ENCODE measurements around the gene USH1G. TPM values are rescaled to one million over a fixed set of nuclear protein-coding genes. Genes with fewer than 3 reads are reported as not detected.
A peak's percentile ranks its signal among the peaks of the same experiment; 100 is the strongest.

The USH1G gene
- total and polyA plus RNA-seq, 2 donors: 0.16 to 0.53 TPM

DNA sequence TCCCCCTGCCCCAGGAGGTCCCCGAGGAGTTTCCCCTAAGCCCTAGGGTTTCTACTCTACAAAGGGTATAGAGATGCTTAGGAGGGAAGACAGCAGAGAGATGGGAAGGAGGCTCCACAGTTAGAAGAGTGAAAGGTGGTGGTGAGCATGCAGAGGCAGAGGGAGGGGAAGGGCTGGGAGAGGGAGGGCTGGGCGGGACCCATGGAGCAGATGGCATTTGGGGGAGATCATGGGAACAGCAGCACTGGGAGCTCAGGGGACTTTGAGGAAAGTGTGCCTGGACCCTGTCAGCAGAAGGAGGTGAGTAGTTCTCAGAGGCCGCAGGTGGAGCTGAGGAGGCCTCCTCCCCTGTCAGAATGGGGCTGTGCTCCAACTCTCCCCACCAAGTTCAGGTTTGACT is 12.0 kb upstream of the USH1G start:
- Histone ChIP-seq H3K27ac (ENCODE audit: low read depth) (no peak overlapping the region), H3K4me3 (ENCODE audit: low read depth, low read length) (no peak overlapping the region), H3K4me1 (ENCODE audit: insufficient read depth) (no peaks in the 10 kb centered on the region), H3K36me3 (ENCODE audit: insufficient read depth) (no peaks in the 10 kb centered on the region)
- DNase-seq (ENCODE audit: extremely low spot score): no peak
- WGBS: 49% methylated on average over 3 of the region's 3 CpGs

DNA sequence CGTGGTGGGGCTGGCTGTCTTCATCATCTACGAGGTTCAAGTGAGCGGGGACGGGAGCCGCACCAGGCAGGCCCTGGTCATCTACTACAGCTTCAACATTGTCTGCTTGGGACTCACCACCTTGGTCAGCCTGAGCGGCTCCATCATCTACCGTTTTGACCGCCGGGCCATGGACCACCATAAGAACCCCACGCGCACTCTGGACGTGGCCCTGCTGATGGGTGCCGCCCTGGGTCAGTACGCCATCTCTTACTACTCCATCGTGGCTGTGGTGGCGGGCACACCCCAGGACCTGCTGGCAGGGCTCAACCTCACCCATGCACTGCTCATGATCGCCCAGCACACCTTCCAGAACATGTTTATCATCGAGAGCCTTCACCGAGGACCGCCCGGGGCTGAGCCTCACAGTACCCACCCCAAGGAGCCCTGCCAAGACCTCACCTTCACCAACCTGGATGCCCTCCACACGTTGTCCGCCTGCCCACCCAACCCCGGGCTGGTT is 7.5 kb upstream of the USH1G start:
- no peak for DNase-seq (ENCODE audit: extremely low spot score)
- no peaks in the 10 kb centered on the region for H3K36me3 ChIP-seq (ENCODE audit: insufficient read depth)
- H3K27ac ChIP-seq (ENCODE audit: low read depth): no peak overlapping the region
- no peak overlapping the region for H3K4me3 ChIP-seq (ENCODE audit: low read depth, low read length)
- 91% methylated on average over 24 of the region's 24 CpGs for WGBS
- H3K4me1 ChIP-seq (ENCODE audit: insufficient read depth): no peaks in the 10 kb centered on the region

DNA sequence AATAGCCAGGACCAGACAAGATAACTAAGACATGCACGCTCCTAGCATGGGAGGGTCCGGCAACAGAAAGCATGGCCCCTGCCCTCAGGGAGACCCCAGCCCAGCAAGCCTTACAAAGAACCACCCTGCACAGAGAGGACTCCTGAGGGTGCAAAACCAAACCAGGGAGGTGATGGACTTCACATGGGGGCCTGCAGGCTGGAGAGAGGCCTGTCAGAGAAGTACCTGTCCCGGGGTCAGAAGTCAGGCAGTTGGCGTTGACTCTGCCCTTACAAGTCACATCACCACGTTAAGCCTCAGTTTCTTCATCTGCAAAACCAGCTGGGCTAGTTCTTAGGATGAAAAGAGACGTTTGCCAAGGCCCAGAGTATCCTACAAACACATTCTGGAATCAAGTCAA is 5.7 kb upstream of the USH1G start:
- H3K27ac ChIP-seq (ENCODE audit: low read depth): no peak overlapping the region
- H3K4me3 ChIP-seq (ENCODE audit: low read depth, low read length): no peak overlapping the region
- no peak for DNase-seq (ENCODE audit: extremely low spot score)
- H3K36me3 ChIP-seq (ENCODE audit: insufficient read depth): no peaks in the 10 kb centered on the region
- H3K4me1 ChIP-seq (ENCODE audit: insufficient read depth): no peaks in the 10 kb centered on the region
- 71% methylated on average over 6 of the region's 6 CpGs for WGBS

DNA sequence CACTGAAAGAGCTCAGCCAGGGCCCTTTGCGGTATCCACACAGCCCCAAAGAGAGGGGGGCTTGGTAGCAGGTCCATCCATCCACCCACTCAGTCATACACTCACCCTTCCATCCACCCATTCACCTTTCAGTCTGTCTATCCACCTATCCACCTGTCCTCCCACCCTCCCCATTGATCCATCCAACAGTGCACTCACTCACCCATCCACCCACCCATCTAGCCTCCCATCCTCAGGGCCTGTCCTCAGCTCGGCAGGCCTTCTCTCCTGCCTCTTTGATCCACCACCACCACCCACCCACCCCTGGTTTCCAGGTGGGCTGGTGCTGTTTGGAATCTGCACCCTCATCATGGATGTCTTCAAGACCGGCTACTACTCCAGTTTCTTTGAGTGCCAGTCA is 2.2 kb upstream of the USH1G start:
- DNase-seq (ENCODE audit: extremely low spot score): no peak
- Histone ChIP-seq H3K36me3 (ENCODE audit: insufficient read depth) (no peaks in the 10 kb centered on the region), H3K27ac (ENCODE audit: low read depth) (no peak overlapping the region), H3K4me3 (ENCODE audit: low read depth, low read length) (no peak overlapping the region), H3K4me1 (ENCODE audit: insufficient read depth) (no peaks in the 10 kb centered on the region)
- WGBS: 77% methylated on average over 3 of the region's 3 CpGs

DNA sequence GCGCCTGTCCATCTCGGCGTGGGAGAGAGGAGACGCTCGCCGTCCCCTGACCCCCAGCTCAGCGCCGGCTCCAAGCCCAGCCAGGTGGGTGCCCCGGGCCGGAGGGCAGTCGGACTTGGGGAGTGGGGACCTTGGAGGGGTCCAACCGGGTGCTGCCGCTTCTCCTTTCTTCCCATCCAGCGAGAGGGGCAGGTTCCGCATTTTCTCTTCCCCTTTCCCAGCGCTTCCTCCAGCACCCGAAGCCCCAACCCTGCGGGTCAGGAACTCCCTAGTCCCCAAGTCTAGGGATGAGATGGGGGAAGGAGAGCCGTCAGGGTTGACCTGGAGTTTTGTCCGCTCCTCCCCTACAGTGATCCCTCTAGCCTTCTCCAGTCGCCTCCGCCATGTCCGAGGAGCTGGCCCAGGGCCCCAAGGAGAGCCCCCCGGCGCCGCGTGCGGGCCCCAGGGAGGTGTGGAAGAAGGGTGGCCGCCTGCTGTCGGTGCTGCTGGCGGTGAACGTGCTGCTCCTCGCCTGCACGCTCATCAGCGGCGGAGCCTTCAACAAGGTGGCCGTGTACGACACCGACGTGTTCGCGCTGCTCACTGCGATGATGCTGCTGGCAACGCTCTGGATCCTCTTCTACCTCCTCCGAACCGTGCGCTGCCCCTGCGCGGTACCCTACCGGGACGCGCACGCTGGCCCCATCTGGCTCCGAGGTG is 1.3 kb upstream of the USH1G start, which contains the start of gene OTOP2:
Gene OTOP2 (plus strand): TSS at position 24 of the 699 bp plus-strand sequence. CDS start 360 bp downstream, at position 384.
- Histone ChIP-seq H3K4me1 (ENCODE audit: insufficient read depth) (no peaks in the 10 kb centered on the region), H3K4me3 (ENCODE audit: low read depth, low read length) (peak within 1 kb of the TSS; percentile 28), H3K27ac (ENCODE audit: low read depth) (no peak within 1 kb of the TSS), H3K36me3 (ENCODE audit: insufficient read depth) (no peaks in the 10 kb centered on the region)
- WGBS: 2% methylated on average over 54 of the region's 54 CpGs
- no peak for DNase-seq (ENCODE audit: extremely low spot score)

DNA sequence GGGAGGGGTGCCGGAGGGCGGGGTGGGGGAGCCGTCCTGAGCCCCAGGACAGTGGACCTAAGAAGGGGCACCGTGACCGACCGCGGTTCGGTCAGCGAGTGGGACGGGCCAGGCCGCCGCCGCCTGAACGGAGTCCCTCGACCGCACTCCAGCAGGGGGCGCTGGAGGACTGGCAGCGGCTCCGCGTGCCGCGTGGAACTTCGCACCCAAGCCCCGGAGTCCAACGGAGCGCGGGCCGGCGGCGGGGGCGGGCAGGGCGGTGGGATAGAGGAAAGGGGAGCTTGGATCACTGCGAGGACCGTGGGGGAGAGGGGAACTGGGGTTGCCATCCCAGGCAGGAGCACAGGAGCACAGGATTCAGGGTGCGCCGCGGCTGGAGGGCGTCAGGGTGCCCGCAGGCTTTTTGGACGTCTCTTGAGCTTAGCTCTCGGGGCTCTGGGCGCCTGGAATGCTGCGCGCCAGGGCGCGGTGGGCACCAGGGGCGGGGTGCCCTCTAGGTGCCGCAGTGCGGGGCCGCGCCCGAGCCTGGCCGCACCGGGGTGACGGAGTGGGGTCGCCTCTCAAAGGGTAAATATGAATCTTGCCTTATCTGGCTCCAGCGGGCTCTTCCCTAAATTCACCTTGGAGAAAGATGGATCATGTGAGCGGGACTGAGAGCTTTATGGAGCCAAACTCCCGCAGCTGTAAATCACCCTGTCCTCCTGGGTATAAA is 639 bp upstream of the USH1G start:
- Histone ChIP-seq H3K4me3 (ENCODE audit: low read depth, low read length) (peak overlapping the region; percentile 28), H3K27ac (ENCODE audit: low read depth) (no peak overlapping the region), H3K4me1 (ENCODE audit: insufficient read depth) (no peaks in the 10 kb centered on the region), H3K36me3 (ENCODE audit: insufficient read depth) (no peaks in the 10 kb centered on the region)
- 2% methylated on average over 59 of the region's 59 CpGs for WGBS
- DNase-seq (ENCODE audit: extremely low spot score): no peak

DNA sequence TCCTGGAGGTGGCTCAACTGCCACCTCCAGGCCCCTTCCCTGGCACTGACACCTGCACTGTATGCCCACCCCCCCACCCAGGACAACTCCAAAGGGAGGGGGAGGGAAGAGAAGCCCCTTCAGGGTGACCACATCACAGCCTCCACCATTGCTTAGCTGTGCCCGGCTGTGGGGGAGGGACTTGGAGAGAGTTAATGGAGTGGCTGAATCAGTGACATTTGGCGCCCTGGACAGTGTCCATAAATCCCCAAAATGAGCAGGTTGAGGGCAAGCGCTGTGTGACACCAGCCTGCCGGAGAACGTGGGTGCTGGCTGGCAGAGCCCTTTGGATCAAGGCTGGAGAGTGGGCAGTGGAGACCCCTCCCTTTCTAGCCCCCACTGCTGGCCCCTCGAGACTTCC is 883 bp downstream of the USH1G start:
- H3K36me3 ChIP-seq (ENCODE audit: insufficient read depth): no peaks in the 10 kb centered on the region
- DNase-seq (ENCODE audit: extremely low spot score): no peak
- no peaks in the 10 kb centered on the region for H3K4me1 ChIP-seq (ENCODE audit: insufficient read depth)
- 48% methylated on average over 6 of the region's 6 CpGs for WGBS
- no peak overlapping the region for H3K4me3 ChIP-seq (ENCODE audit: low read depth, low read length)
- H3K27ac ChIP-seq (ENCODE audit: low read depth): no peak overlapping the region

DNA sequence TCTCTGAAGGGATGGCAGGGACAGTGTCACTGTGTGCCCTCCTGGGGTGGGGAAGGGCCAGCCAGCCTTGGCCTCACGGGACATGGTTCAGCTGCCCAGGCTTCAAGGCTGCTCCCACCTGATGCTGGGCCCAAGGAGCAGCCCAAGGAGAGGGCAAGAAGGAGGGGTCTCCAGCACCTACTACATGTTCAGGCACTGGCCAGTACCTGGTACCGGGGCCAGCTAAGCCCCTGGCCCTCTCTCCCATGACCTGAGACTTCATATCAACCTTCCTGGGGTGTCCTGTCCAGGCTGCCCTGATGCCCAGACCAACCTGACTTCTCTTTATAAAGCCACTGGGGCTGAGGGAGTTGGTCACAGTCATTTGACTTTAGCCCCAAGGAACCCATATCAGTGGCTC is 1.3 kb downstream of the USH1G start:
- 95% methylated on average over 2 of the region's 2 CpGs for WGBS
- no peak for DNase-seq (ENCODE audit: extremely low spot score)
- Histone ChIP-seq H3K27ac (ENCODE audit: low read depth) (no peak overlapping the region), H3K36me3 (ENCODE audit: insufficient read depth) (no peaks in the 10 kb centered on the region), H3K4me3 (ENCODE audit: low read depth, low read length) (no peak overlapping the region), H3K4me1 (ENCODE audit: insufficient read depth) (no peaks in the 10 kb centered on the region)

DNA sequence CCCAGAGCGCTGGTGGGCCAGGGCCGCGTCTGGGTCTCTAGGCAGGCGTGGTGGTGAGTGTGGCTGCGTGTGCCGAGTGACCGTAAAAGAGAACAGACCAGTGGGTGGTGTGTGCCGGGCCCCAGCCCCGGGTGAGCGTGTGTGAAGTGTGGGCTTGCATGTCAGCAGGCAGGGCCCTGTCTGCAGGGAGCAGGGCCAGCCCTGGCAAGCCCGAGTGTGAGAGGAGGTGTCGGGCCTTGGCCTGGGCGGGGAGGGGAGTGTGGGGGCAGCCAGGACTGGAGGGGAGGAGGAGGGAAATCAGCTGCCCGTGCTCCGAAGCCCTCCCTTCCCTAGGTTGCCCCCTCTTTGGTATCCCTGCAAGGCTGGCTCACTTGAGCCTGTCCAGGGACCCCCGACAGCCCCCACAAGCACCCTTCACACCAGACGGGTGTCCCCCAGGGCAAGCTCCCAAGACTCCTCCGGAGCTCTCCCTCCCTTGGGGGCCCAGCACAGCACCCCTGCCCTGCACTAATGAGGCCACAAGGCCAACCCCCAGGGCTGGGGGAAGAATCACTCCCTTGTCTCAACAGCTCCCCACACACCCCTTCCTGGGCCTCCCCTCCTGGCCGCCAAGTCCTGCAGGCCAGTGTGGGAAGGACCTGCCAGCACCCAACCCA is 1.9 kb downstream of the USH1G start:
- no peak for DNase-seq (ENCODE audit: extremely low spot score)
- no peak overlapping the region for H3K27ac ChIP-seq (ENCODE audit: low read depth)
- no peaks in the 10 kb centered on the region for H3K36me3 ChIP-seq (ENCODE audit: insufficient read depth)
- no peak overlapping the region for H3K4me3 ChIP-seq (ENCODE audit: low read depth, low read length)
- no peaks in the 10 kb centered on the region for H3K4me1 ChIP-seq (ENCODE audit: insufficient read depth)
- 41% methylated on average over 19 of the region's 19 CpGs for WGBS

DNA sequence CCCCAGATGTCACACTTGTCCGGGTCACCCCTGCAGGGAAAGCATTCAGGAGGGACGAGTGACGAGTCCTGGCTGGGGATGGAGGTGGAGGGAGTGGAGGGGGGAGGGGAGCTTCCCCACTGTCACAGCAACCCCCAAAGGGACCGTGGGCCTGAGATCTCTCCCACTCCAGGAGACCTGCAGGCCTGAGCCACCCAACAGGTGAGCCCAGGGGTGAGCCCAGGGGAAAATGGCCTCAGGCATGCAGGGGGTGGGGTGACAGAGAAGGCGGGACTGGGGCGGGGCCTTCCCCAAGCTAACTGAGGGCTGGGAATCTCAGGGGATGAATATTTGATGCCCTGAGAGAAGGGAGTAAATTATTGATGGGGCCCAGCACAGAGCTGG is 2.4 kb downstream of the USH1G start:
- 55% methylated on average over 6 of the region's 6 CpGs for WGBS
- no peaks in the 10 kb centered on the region for H3K4me1 ChIP-seq (ENCODE audit: insufficient read depth)
- no peak overlapping the region for H3K27ac ChIP-seq (ENCODE audit: low read depth)
- no peak overlapping the region for H3K4me3 ChIP-seq (ENCODE audit: low read depth, low read length)
- H3K36me3 ChIP-seq (ENCODE audit: insufficient read depth): no peaks in the 10 kb centered on the region
- no peak for DNase-seq (ENCODE audit: extremely low spot score)

DNA sequence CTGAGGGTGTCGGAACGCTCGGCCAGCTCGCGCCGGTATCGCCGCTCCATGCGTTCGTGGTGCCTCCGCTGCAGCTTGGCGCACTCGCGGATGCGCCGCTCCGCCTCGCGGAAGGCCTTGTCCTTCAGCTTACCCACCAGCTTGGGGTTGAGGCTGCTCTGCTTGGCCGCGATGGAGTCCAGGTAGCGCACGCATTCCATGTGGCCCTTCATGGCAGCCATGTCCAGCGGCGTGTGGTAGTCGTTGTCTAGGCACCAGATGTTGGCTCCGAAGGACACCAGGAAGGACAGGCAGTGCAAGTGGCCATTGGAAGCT is 2.8 kb downstream of the USH1G start:
- Histone ChIP-seq H3K27ac (ENCODE audit: low read depth) (no peak overlapping the region), H3K4me3 (ENCODE audit: low read depth, low read length) (no peak overlapping the region), H3K36me3 (ENCODE audit: insufficient read depth) (no peaks in the 10 kb centered on the region), H3K4me1 (ENCODE audit: insufficient read depth) (no peaks in the 10 kb centered on the region)
- WGBS: 77% methylated on average over 27 of the region's 27 CpGs
- no peak for DNase-seq (ENCODE audit: extremely low spot score)

DNA sequence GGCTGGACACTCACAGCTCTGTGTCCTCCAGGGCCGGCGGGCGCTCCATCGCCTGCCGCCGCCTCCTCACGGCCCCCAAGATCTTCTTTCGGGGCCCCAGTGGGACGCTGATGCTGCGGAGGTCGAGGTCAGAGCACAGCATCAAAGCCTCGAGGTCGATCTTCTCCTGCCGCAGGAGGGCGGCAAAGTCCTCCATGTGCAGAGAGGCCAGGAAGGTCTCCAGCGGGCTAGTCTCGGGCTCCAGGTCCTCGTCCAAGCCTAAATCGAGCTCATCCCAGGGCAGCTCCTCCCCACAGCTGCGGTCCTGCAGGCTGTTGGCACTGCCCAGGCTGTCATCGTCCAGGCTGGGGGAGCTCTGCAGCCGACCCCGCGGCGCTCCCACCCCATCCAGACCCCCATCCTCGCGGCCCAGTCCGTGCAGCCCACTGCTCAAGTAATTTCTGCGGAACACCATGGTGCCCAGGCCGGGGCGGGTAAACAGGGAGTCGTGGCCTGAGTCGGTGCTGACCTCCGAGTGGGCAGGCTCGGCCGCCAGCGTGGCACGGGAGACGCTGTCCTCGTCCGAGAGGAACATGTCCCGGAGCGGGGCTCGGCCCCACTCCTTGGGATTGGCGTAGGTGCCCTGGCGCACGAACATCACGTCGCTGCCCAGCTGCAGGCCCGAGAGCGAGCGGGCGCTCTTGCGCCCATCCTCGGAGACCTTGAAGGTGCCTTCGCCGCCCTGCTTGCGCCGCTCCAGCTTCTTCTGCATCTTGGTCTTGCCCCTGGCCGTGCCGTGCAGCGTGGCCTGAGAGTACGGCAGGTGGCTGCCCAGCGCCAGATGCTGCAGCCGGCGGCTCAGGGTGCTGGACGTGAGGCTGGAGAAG is 3.4 kb downstream of the USH1G start:
- 73% methylated on average over 67 of the region's 67 CpGs for WGBS
- H3K4me1 ChIP-seq (ENCODE audit: insufficient read depth): no peaks in the 10 kb centered on the region

DNA sequence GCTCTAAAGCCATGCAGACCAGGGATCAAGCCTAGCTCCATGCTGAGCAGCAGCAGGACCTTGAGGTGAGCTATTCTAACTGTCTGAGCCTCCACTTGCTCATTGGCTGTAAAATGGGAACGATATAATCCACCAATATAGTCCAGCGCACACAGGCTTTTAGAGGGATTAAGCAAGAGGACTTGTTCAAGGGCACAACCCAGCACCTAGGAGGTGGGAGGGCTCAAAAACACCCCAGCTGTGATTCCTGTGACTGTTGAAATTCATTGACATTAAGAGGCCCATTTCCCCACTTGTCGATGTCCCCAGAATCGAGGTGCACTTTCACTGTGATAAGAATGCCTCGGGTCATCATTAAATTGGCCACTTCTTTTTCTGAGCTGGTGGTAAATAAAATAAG is 4.1 kb downstream of the USH1G start:
- Histone ChIP-seq H3K4me1 (ENCODE audit: insufficient read depth) (no peaks in the 10 kb centered on the region), H3K36me3 (ENCODE audit: insufficient read depth) (no peaks in the 10 kb centered on the region), H3K4me3 (ENCODE audit: low read depth, low read length) (no peak overlapping the region), H3K27ac (ENCODE audit: low read depth) (no peak overlapping the region)
- DNase-seq (ENCODE audit: extremely low spot score): no peak
- WGBS: 82% methylated on average over 5 of the region's 5 CpGs

More for the DNA sequence above, 3.4 kb downstream of the USH1G start:
- Histone ChIP-seq H3K27ac (ENCODE audit: low read depth) (no peak overlapping the region), H3K36me3 (ENCODE audit: insufficient read depth) (no peaks in the 10 kb centered on the region), H3K4me3 (ENCODE audit: low read depth, low read length) (no peak overlapping the region)
- no peak for DNase-seq (ENCODE audit: extremely low spot score)

Data from urinary bladder (tissue), 4 donors.